K562 (cell line): ENCODE results near the gene KIAA2012. TPM values are rescaled to one million over a fixed set of nuclear protein-coding genes. Genes with fewer than 3 reads are reported as not detected.

ENCODE experiments used
- ATAC-seq: fragments of 200-7000 bp; cut with Tn5 transposase; 3 replicates; pipeline ENCODE4 v1.9.1; 2020; ENCODE audit warnings: moderate library complexity
- BruUV-seq: library from RNA; stranded (reverse); fragments of 400-500 nt; replicated peaks from 2 replicates; lab custom pipeline; 2021; lab: Mats Ljungman, UMichigan
- CTCF ChIA-PET: fragments of 300-600 bp; formaldehyde crosslinking; extraction: SDS; loops from one replicate; lab custom pipeline; 2021; ENCODE audit warnings: low intra/inter-chr PET ratio; lab: Yijun Ruan, JAX
- POLR2A ChIA-PET: fragments of 300-600, 350-650 bp; sonication (Branson Sonifier 250); formaldehyde crosslinking; extraction: SDS; loops from one replicate; lab custom pipeline; 2021; ENCODE audit warnings: antibody characterized with exemption, inconsistent platforms; lab: Yijun Ruan, JAX
- DNase-seq, 4 experiments: peaks; one replicate each; pipeline versions ENCODE4 v3.0.0 to v3.0.0-alpha.2; 2011 to 2018; ENCODE audit warnings: low spot score in 3 of 4, mixed read lengths in 3 of 4; ENCODE audit errors: extremely low read depth in 1 of 4
- FAIRE-seq: peaks from 2 replicates; lab custom pipeline; 2011; peaks lifted over from hg19 to GRCh38; lab: Jason Lieb, UNC
- H2AFZ ChIP-seq: 2 replicates; pipeline ENCODE4 v1.6.0; 2011; ENCODE audit warnings: low read depth, low read length, control low read depth, inconsistent platforms
- H3K27ac ChIP-seq: fragments of 200-600 bp; 3 replicates; pipeline ENCODE4 v1.8.0; 2011; ENCODE audit warnings: low read depth, mild to moderate bottlenecking, control low read depth, inconsistent platforms, low read length, moderate library complexity, mixed read lengths; ENCODE audit errors: extremely low read depth
- H3K27me3 ChIP-seq, 2 experiments: fragments of 300-600 bp in 1 of 2; 2 replicates in 1 of 2; 3 replicates in 1 of 2; pipeline versions ENCODE4 v1.6.0 to v1.8.0; 2011; ENCODE audit warnings: inconsistent platforms in 2 of 2, low read length in 2 of 2, mild to moderate bottlenecking in 1 of 2, mixed read lengths in 1 of 2, moderate library complexity in 1 of 2; ENCODE audit not compliant: control insufficient read depth in 2 of 2, insufficient read depth in 2 of 2
- H3K36me3 ChIP-seq: fragments of 300-600 bp; 3 replicates; pipeline ENCODE4 v1.8.0; 2011; ENCODE audit warnings: mild to moderate bottlenecking, low read length, inconsistent platforms; ENCODE audit not compliant: control insufficient read depth, insufficient read depth
- H3K4me1 ChIP-seq, 2 experiments: fragments of 200-600 bp in 1 of 2; replicated peaks in 1 of 2; 2 replicates in 1 of 2; 3 replicates in 1 of 2; pipeline versions ENCODE4 v1.5.1 to v1.8.0; 2011; ENCODE audit warnings: inconsistent platforms in 2 of 2, low read length in 2 of 2, mild to moderate bottlenecking in 1 of 2, mixed read lengths in 1 of 2, moderate library complexity in 1 of 2; ENCODE audit not compliant: control insufficient read depth in 2 of 2, insufficient read depth in 2 of 2
- H3K4me2 ChIP-seq: 2 replicates; pipeline ENCODE4 v1.6.1; 2011; ENCODE audit warnings: low read length, control low read depth, inconsistent platforms, mixed read lengths; ENCODE audit not compliant: insufficient read depth
- H3K4me3 ChIP-seq: fragments of 200-600 bp; sonication (generic), shearing (Covaris generic); 2 replicates; pipeline ENCODE4 v1.5.1; 2016; ENCODE audit warnings: control low read depth, inconsistent platforms
- H3K79me2 ChIP-seq: fragments of 200-600 bp; 3 replicates; pipeline ENCODE4 v1.8.0; 2011; ENCODE audit warnings: low read length, inconsistent platforms; ENCODE audit not compliant: control insufficient read depth, insufficient read depth
- H3K9ac ChIP-seq, 2 experiments: 2 replicates each; pipeline versions ENCODE4 v1.6.0 to v1.6.1; 2011; ENCODE audit warnings: low read depth in 2 of 2, low read length in 2 of 2, control low read depth in 1 of 2, inconsistent platforms in 1 of 2, mild to moderate bottlenecking in 1 of 2, mixed read lengths in 1 of 2; ENCODE audit not compliant: insufficient read depth in 1 of 2
- H3K9me1 ChIP-seq: one replicate; pipeline ENCODE4 v1.6.0; 2011; ENCODE audit warnings: inconsistent platforms, mild to moderate bottlenecking, low read length, moderate library complexity; ENCODE audit not compliant: control insufficient read depth, insufficient read depth
- H3K9me3 ChIP-seq: replicated peaks from 2 replicates; pipeline ENCODE4 v1.5.1; 2011; ENCODE audit warnings: low read depth, low read length, inconsistent platforms; ENCODE audit not compliant: control insufficient read depth, insufficient read depth
- H4K20me1 ChIP-seq: replicated peaks from 2 replicates; pipeline ENCODE4 v1.6.1; 2011; ENCODE audit warnings: low read length, inconsistent platforms, mixed read lengths; ENCODE audit not compliant: control insufficient read depth, insufficient read depth
- FOXJ3 ChIP-seq: sonication (generic); formaldehyde crosslinking; IDR thresholded peaks from 2 replicates; pipeline ENCODE4 v1.4.0; 2020; ENCODE audit warnings: mild to moderate bottlenecking, missing genetic modification reagents
- FOXK2 ChIP-seq, 2 experiments: fragments of 450-650 bp; IDR thresholded peaks in 1 of 2; conservative IDR thresholded peaks in 1 of 2; 2 replicates each; pipeline ENCODE4 v1.6.1; 2016; ENCODE audit warnings: low read depth in 2 of 2, mild to moderate bottlenecking in 1 of 2
- GABPB2 ChIP-seq: fragments of 250-450 bp; sonication (Bioruptor Pico); conservative IDR thresholded peaks from 2 replicates; pipeline ENCODE4 v1.5.1; 2021; ENCODE audit warnings: mild to moderate bottlenecking
- HEY1 ChIP-seq: fragments of 250-450 bp; sonication (Bioruptor Pico); IDR thresholded peaks from 2 replicates; pipeline ENCODE4 v1.5.0; 2020; ENCODE audit warnings: mild to moderate bottlenecking, moderate library complexity, borderline replicate concordance
- ILF3 ChIP-seq: fragments of 450-650 bp; IDR thresholded peaks from 2 replicates; pipeline ENCODE4 v1.6.1; 2018; ENCODE audit warnings: antibody characterized with exemption, mild to moderate bottlenecking, moderate library complexity, borderline replicate concordance
- KDM1A ChIP-seq, 2 experiments: fragments of 450-650 bp; IDR thresholded peaks; 2 replicates each; pipeline ENCODE4 v1.6.1; 2016; ENCODE audit warnings: mild to moderate bottlenecking in 2 of 2
- SPI1 ChIP-seq: IDR thresholded peaks from 2 replicates; pipeline ENCODE4 v1.6.1; 2011; ENCODE audit warnings: low read depth, low read length, control low read depth, borderline replicate concordance
- TAF9B ChIP-seq: fragments of 450-650 bp; IDR thresholded peaks from 2 replicates; pipeline ENCODE4 v1.6.1; 2018; ENCODE audit warnings: mild to moderate bottlenecking; ENCODE audit not compliant: partially characterized antibody
- XRCC5 ChIP-seq: fragments of 200-400 bp; formaldehyde crosslinking; IDR thresholded peaks from 2 replicates; pipeline ENCODE4 v1.6.1; 2017; ENCODE audit warnings: low read depth, mild to moderate bottlenecking, low read length
- ZNF212 ChIP-seq: fragments of 450-650 bp; formaldehyde crosslinking; IDR thresholded peaks from 2 replicates; pipeline ENCODE4 v1.4.0; 2020; ENCODE audit warnings: mild to moderate bottlenecking
- WGBS: fragments of 100-300 bp; shearing (Covaris generic); methylation state at CpG from one replicate; pipeline ENCODE4 v1.1.6; 2016; ENCODE audit warnings: low coverage, mixed read lengths; ENCODE audit not compliant: insufficient coverage; ENCODE audit errors: missing lambda C conversion rate; 5-methylcytosine and 5-hydroxymethylcytosine counted together
- in situ Hi-C: fragments of 300-500 bp; cut with MboI; formaldehyde crosslinking; loops from 4 replicates; pipeline ENCODE4 v1.15.0; 2018; ENCODE audit warnings: inconsistent platforms, mixed read lengths
- intact Hi-C: fragments of 100-400 bp; cut with micrococcal nuclease; formaldehyde crosslinking; loops from 2 replicates; pipeline ENCODE4 v1.14.2; 2022
- polyA plus RNA-seq, 8 experiments: library from polyadenylated mRNA; depleted of rRNA in 4 of 8; stranded (reverse) in 5 of 8; unstranded in 3 of 8; fragments of >200 nt; fragmentation: Nextera tagmentation in 2 of 8; fragmentation: Illumina TruSeq in 1 of 8; extraction: Ambion mirVana in 2 of 8; extraction: Trizol in 1 of 8; gene quantifications; 2 replicates each; pipeline versions ENCODE4 v1.2.1 to v1.2.3, GENCODE V29; 2011 to 2014; ENCODE audit warnings: inconsistent platforms in 1 of 8, missing spikeins in 1 of 8
- total RNA-seq, 7 experiments: library from RNA; depleted of rRNA in 6 of 7; stranded (reverse); fragments of >200 nt in 6 of 7; fragmentation: Illumina TruSeq in 2 of 7; extraction: Trizol in 2 of 7; gene quantifications; 2 replicates each; pipeline versions ENCODE4 v1.2.1 to v1.2.3, GENCODE V29; 2011 to 2021; ENCODE audit warnings: low replicate concordance in 1 of 7
- TF ChIP-seq, protein P1 (sequence below): fragments of 450-650 bp; formaldehyde crosslinking; IDR thresholded peaks from 2 replicates; pipeline ENCODE4 v1.4.0; 2022; ENCODE audit warnings: missing genetic modification characterization
- TF ChIP-seq, protein P2 (sequence below): sonication (generic); formaldehyde crosslinking; IDR thresholded peaks from 2 replicates; pipeline ENCODE4 v1.8.0; 2022; ENCODE audit warnings: missing genetic modification reagents, mild to moderate bottlenecking, borderline replicate concordance
- TF ChIP-seq, protein P3 (sequence below): sonication (generic); IDR thresholded peaks from 2 replicates; pipeline ENCODE4 v1.6.1; 2016

The KIAA2012 gene
- total and polyA plus RNA-seq, 9 of the 15 experiments (the other 6 are each of a cell fraction or from before 2014, with no cell fraction given): not detected

DNA sequence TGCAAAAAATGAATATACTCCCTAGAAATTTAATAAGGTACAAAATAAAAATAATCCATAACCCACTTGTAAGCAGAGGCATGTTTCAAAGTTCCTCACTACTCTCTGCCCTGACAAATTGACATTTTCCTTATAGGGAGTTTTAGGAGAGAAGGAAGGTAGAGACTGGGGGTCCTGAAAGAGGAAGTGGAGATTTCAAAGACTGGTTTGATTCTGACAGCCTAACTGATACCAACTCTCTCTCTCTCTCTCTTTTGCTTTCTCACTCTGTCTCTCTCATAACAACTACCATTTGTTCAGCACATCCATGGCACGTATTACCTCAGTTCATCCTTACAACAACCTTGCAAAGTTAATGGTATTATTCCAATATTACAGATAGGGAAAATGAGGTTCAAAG lies 20.8 kb upstream of the KIAA2012 start:
- in situ Hi-C loops: no loop called here
- peak; percentile 63; the same call in 1 of the 2 replicates for TF ChIP-seq SPI1
- no peak for TF ChIP-seq FOXJ3 (CRISPR knock-in tag)
- Histone ChIP-seq H3K9me3 (no peaks in the 10 kb centered on the region), H3K4me3 (no peak overlapping the region), H3K36me3 (no peaks in the 10 kb centered on the region), H3K79me2 (no peaks in the 10 kb centered on the region), H3K4me1 (peaks cover 0 to 4% of the 10 kb centered on the region in 2 experiments; a peak in 1 of 5 replicates), H3K27ac (no peak overlapping the region), H3K4me2 (no peak overlapping the region), H2AFZ (no peak overlapping the region), H3K9me1 (no peaks in the 10 kb centered on the region), H3K9ac (no peak overlapping the region), H3K27me3 (peaks cover 2 to 16% of the 10 kb centered on the region in 2 experiments; a peak in 3 of 5 replicates), H4K20me1 (no peaks in the 10 kb centered on the region)
- ChIA-PET POLR2A (interaction anchor here (0.8 kb wide), 1 partner anchor 648 kb away, joined by 3 read pairs; no protein-coding TSS in a partner anchor), CTCF (no interaction called here)
- FAIRE-seq (no peak), DNase-seq (no peak), ATAC-seq (no peak)
- 0% methylated on average over 1 of the region's 1 CpG for WGBS
- intact Hi-C loops: loop anchor here (10.0 kb wide), 1 partner anchor 187 kb away; no protein-coding TSS in a partner anchor
- no TSS peak for BruUV-seq

DNA sequence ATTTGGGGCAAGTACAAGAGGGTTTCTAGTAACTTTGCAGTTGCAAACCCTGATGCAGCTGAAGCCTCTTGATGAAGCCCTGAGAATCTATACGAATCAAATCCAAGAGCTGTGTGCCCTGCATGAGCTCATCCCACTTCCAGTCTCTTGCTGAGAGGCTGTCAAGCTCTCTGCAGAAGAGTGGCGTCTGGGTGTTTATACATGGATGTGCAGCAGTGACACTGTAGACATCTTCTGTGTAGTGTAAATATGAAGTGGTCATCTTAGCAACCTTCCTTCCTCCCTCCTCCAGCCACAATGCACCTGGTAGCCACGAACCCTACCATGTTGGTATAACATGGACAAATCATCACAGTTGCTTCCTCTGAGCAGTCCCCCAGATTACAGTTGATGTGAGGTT lies 18.4 kb upstream of the KIAA2012 start:
- H3K79me2 ChIP-seq: no peaks in the 10 kb centered on the region
- DNase-seq (no peak), FAIRE-seq (no peak), ATAC-seq (no peak)
- BruUV-seq: no TSS peak
- H3K4me2 ChIP-seq: no peak overlapping the region
- no peak overlapping the region for H3K27ac ChIP-seq
- H2AFZ ChIP-seq: no peak overlapping the region
- H3K9me3 ChIP-seq: no peaks in the 10 kb centered on the region
- no peaks in the 10 kb centered on the region for H3K36me3 ChIP-seq
- in situ Hi-C loops (no loop called here), intact Hi-C loops (loop anchor here (10.0 kb wide), 1 partner anchor 190 kb away; no protein-coding TSS in a partner anchor)
- H3K9ac ChIP-seq: no peak overlapping the region
- peaks cover 2 to 12% of the 10 kb centered on the region in 2 experiments; a peak in 3 of 5 replicates for H3K27me3 ChIP-seq
- no peak overlapping the region for H3K4me3 ChIP-seq
- ChIA-PET POLR2A (interaction anchor here (0.6 kb wide), 1 partner anchor 122 kb away, joined by 3 read pairs; no protein-coding TSS in a partner anchor), CTCF (no interaction called here)
- H3K4me1 ChIP-seq: 0 out of 5 replicates have a peak, but pooled peaks cover 0 to 1% of the 10 kb centered on the region in 2 experiments
- WGBS: 0% methylated on average over 3 of the region's 3 CpGs
- H3K9me1 ChIP-seq: no peaks in the 10 kb centered on the region
- no peaks in the 10 kb centered on the region for H4K20me1 ChIP-seq
- no peak for TF ChIP-seq ILF3
- TF ChIP-seq XRCC5: no peak
- TF ChIP-seq, protein P1, sequence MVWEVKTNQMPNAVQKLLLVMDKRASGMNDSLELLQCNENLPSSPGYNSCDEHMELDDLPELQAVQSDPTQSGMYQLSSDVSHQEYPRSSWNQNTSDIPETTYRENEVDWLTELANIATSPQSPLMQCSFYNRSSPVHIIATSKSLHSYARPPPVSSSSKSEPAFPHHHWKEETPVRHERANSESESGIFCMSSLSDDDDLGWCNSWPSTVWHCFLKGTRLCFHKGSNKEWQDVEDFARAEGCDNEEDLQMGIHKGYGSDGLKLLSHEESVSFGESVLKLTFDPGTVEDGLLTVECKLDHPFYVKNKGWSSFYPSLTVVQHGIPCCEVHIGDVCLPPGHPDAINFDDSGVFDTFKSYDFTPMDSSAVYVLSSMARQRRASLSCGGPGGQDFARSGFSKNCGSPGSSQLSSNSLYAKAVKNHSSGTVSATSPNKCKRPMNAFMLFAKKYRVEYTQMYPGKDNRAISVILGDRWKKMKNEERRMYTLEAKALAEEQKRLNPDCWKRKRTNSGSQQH (CRISPR knock-in tag): no peak
- no peak for TF ChIP-seq GABPB2 (CRISPR knock-in tag)
- no peak for TF ChIP-seq HEY1
- TF ChIP-seq KDM1A (IDR thresholded peaks at IDR 0.05): no peak
- no peak for TF ChIP-seq FOXK2 (conservative IDR thresholded peaks at IDR 0.05 in 1 of 2, IDR thresholded peaks at IDR 0.05 in 1 of 2; ENCODE audit: low read depth in 2 of 2)
- no peak for TF ChIP-seq TAF9B
- TF ChIP-seq, protein P2, sequence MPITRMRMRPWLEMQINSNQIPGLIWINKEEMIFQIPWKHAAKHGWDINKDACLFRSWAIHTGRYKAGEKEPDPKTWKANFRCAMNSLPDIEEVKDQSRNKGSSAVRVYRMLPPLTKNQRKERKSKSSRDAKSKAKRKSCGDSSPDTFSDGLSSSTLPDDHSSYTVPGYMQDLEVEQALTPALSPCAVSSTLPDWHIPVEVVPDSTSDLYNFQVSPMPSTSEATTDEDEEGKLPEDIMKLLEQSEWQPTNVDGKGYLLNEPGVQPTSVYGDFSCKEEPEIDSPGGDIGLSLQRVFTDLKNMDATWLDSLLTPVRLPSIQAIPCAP (CRISPR knock-in tag): no peak
- TF ChIP-seq, protein P3, sequence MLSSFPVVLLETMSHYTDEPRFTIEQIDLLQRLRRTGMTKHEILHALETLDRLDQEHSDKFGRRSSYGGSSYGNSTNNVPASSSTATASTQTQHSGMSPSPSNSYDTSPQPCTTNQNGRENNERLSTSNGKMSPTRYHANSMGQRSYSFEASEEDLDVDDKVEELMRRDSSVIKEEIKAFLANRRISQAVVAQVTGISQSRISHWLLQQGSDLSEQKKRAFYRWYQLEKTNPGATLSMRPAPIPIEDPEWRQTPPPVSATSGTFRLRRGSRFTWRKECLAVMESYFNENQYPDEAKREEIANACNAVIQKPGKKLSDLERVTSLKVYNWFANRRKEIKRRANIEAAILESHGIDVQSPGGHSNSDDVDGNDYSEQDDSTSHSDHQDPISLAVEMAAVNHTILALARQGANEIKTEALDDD: no peak
- TF ChIP-seq ZNF212 (CRISPR knock-in tag): no peak
